Activated B cell treated with CpG ODN at 0.5 μM for 24 hours (primary cell): ENCODE results near the gene CHID1. TPM values are rescaled to one million over a fixed set of nuclear protein-coding genes. Genes with fewer than 3 reads are reported as not detected.

Experiments used
- ATAC-seq: fragments of 200-7000 bp; cut with Tn5 transposase; one replicate; pipeline ENCODE4 v1.10.0; 2021; ENCODE audit warnings: low read depth, mild to moderate bottlenecking, moderate library complexity
- CTCF ChIA-PET: fragments of 350-600 bp; sonication (Branson Sonifier 250); formaldehyde crosslinking; loops from one replicate; lab custom pipeline; 2021; ENCODE audit warnings: antibody characterized with exemption; lab: Charles Lee
- POLR2A ChIA-PET: fragments of 350-600 bp; sonication (Branson Sonifier 250); formaldehyde crosslinking; loops from one replicate; lab custom pipeline; 2021; ENCODE audit warnings: antibody characterized with exemption; lab: Charles Lee
- DNase-seq: peaks from one replicate; pipeline ENCODE4 v3.0.0; 2022
- H3K27ac Mint-ChIP-seq: one replicate; pipeline ENCODE4 v1.8.0; 2020; ENCODE audit warnings: mixed read lengths
- H3K27me3 Mint-ChIP-seq: one replicate; pipeline ENCODE4 v1.8.0; 2021; ENCODE audit warnings: mixed read lengths
- H3K36me3 Mint-ChIP-seq: one replicate; pipeline ENCODE4 v1.8.0; 2021; ENCODE audit warnings: low read depth, mixed read lengths
- H3K4me1 Mint-ChIP-seq: one replicate; pipeline ENCODE4 v1.8.0; 2021; ENCODE audit warnings: mixed read lengths
- H3K4me3 Mint-ChIP-seq: one replicate; pipeline ENCODE4 v1.8.0; 2020; ENCODE audit warnings: mild to moderate bottlenecking, mixed read lengths
- H3K9me3 Mint-ChIP-seq: one replicate; pipeline ENCODE4 v1.8.0; 2020; ENCODE audit warnings: mixed read lengths
- CTCF ChIP-seq: fragments of 200-600 bp; IDR thresholded peaks from one replicate; pipeline ENCODE4 v1.8.0; 2022; ENCODE audit warnings: antibody characterized with exemption, mild to moderate bottlenecking
- intact Hi-C: fragments of 100-400 bp; cut with micrococcal nuclease; formaldehyde crosslinking; loops from one replicate; pipeline ENCODE4 v1.15.1; 2024
- total RNA-seq: library from RNA; stranded (reverse); gene quantifications from 2 replicates; pipeline ENCODE4 v1.2.3, GENCODE V29; 2022

CHID1 gene
- total RNA-seq, 1 donor from 2014 or later: 45.7 TPM

DNA sequence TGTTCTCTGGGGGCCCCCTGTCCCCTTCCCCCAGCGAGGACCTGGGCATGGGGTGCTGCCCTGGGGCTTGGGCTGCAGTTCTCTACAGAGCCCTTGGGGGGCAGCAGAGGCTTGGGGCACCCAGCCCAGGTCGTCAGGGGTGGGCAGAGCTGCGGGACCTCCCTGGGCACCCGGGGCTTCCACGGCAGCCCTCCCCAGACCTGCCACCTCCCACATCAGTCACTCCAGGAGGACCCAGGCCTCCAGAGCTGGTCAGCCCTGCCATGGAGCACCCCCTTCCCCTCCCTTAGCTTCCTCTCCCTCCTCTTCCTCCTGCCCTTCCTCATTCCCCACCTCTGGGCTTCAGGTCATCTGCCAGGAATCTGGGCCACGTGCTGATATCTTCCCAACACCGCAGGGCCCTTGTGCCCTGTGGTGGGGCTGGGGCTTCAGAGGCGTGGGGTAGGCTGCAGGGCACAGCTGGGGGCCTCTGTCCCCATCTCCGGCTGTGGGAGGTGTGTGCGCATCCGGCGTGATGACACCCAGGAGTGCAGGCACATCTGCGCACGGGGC, 62.2 kb downstream of the CHID1 start:
- ATAC-seq (peak; percentile 80), DNase-seq (peak; percentile 68)
- H3K27ac Mint-ChIP-seq: no peak overlapping the region
- peak; percentile 83 for TF ChIP-seq CTCF
- H3K4me3 Mint-ChIP-seq: peak overlapping the region; percentile 35
- H3K27me3 Mint-ChIP-seq: peaks cover 7% of the 10 kb centered on the region
- H3K9me3 Mint-ChIP-seq: no peaks in the 10 kb centered on the region
- ChIA-PET CTCF (interaction anchor here (0.8 to 2.2 kb wide), 4 partner anchors 11 to 727 kb away, joined by 3 to 11 read pairs (median 4); no protein-coding TSS in a partner anchor), POLR2A (interaction anchor here (0.6 to 1.4 kb wide), 5 partner anchors 10 to 741 kb away, joined by 3 to 4 read pairs (median 3); partner anchors contain the start of gene CD151)
- no peaks in the 10 kb centered on the region for H3K36me3 Mint-ChIP-seq
- H3K4me1 Mint-ChIP-seq: peaks cover 23% of the 10 kb centered on the region
- intact Hi-C loops: loop anchor here (5.0 to 10.0 kb wide), 3 partner anchors 119 to 726 kb away; partner anchors contain the start of genes BRSK2 and DUSP8

DNA sequence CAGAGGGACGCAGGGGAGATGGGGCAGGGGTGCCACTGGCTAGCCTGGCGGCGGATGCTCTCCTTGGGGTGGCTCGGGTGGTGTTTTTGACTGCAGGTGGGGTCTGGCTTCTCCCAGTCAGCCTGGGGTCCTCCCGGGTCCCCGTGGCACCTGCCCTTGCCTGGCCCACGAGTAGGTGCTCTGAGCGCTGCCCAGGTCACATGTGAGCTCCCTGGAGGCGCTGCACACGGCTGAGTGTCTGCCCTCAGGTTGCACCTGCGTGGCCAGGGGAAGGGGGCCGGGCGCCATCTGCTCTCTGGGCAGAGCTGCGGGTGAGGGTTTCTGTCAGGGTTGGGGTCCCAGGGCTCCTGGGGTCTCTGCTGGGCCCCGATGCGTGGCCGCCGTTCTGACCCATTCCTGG, 62.7 kb downstream of the CHID1 start:
- DNase-seq (no peak), ATAC-seq (no peak)
- no peak overlapping the region for H3K4me3 Mint-ChIP-seq
- ChIA-PET POLR2A (interaction anchor here (0.6 to 1.4 kb wide), 4 partner anchors 9 to 742 kb away, joined by 3 to 8 read pairs (median 4); no protein-coding TSS in a partner anchor), CTCF (interaction anchor here (0.8 to 2.2 kb wide), 2 partner anchors 11 to 203 kb away, joined by 3 to 11 read pairs; no protein-coding TSS in a partner anchor)
- intact Hi-C loops: loop anchor here (5.0 to 10.0 kb wide), 3 partner anchors 119 to 727 kb away; partner anchors contain the start of genes BRSK2 and DUSP8
- no peak for TF ChIP-seq CTCF
- no peaks in the 10 kb centered on the region for H3K36me3 Mint-ChIP-seq
- peaks cover 25% of the 10 kb centered on the region for H3K4me1 Mint-ChIP-seq
- no peaks in the 10 kb centered on the region for H3K9me3 Mint-ChIP-seq
- H3K27ac Mint-ChIP-seq: no peak overlapping the region
- peaks cover 7% of the 10 kb centered on the region for H3K27me3 Mint-ChIP-seq

- H3K36me3 Mint-ChIP-seq: peaks cover 2% of the 10 kb centered on the region
- peaks cover 25% of the 10 kb centered on the region for H3K4me1 Mint-ChIP-seq
- ChIA-PET CTCF (interaction anchor here (2.2 kb wide), 1 partner anchor 205 kb away, joined by 11 read pairs; no protein-coding TSS in a partner anchor), POLR2A (interaction anchor here (1.3 to 1.5 kb wide), 2 partner anchors 18 to 27 kb away, joined by 4 to 8 read pairs; no protein-coding TSS in a partner anchor)
- H3K27ac Mint-ChIP-seq: no peak overlapping the region
- H3K4me3 Mint-ChIP-seq: no peak overlapping the region
- no peak for DNase-seq
- intact Hi-C loops: loop anchor here (5.0 to 10.0 kb wide), 3 partner anchors 121 to 728 kb away; partner anchors contain the start of genes BRSK2 and DUSP8
- H3K27me3 Mint-ChIP-seq: peaks cover 7% of the 10 kb centered on the region
- ATAC-seq: no peak
- no peak for TF ChIP-seq CTCF
- no peaks in the 10 kb centered on the region for H3K9me3 Mint-ChIP-seq
Observed at GRCh38 chr11:846496-847098, 64.0 kb downstream of the CHID1 start.

DNA sequence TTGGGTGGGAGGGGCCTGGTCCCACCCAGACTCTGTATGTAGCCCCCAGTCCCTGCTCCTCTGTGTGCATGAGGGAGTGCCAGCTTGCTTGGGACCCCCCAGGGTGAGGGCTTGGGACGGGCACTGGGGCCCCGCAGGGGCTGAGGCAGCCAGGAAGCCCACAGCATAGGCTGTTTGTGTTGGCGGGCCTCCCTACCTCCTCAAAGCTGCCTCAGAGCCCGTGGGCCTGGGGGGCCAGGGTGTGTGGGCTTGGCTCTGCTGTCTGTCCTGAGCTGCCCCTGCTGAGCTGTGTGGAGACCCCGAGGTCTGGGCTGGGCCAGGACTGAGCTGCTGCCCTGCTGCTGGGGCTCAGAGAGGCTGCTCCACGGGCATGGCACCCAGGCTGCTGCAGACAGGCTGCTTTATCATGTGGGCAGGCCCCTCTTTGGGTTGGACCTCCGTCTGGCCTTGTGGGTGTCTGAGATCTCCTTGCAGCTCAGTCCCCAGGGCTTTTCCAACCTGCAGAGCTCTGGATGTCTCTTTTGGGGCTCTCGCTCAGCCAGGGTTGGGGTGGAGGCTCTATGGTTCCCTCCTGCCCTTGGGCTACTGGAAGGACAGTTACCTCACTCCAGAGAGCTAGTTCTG, 64.6 kb downstream of the CHID1 start:
- Mint-ChIP-seq H3K36me3 (peaks cover 2% of the 10 kb centered on the region), H3K9me3 (no peaks in the 10 kb centered on the region), H3K4me3 (no peak overlapping the region), H3K27ac (no peak overlapping the region), H3K27me3 (peaks cover 7% of the 10 kb centered on the region), H3K4me1 (peaks cover 31% of the 10 kb centered on the region)
- TF ChIP-seq CTCF: no peak
- intact Hi-C loops: loop anchor here (5.0 to 10.0 kb wide), 3 partner anchors 121 to 729 kb away; partner anchors contain the start of genes BRSK2 and DUSP8
- ChIA-PET POLR2A (interaction anchor here (1.5 kb wide), 1 partner anchor 18 kb away, joined by 4 read pairs; no protein-coding TSS in a partner anchor), CTCF (no interaction called here)
- DNase-seq: no peak
- no peak for ATAC-seq
